Natural killer cell treated with Interleukin-12 subunit alpha and Interleukin-12 subunit beta and Interleukin-15 and Interleukin-18, amount 100 ng/mL, for 72 hours (primary cell): ENCODE data around the gene PDAP1. TPM values are rescaled to one million over a fixed set of nuclear protein-coding genes. Genes with fewer than 3 reads are reported as not detected.
"Not testable (repeated sequence)": the region's sequence is repeated elsewhere in the genome, so short reads cannot be mapped to it uniquely, and the experiment has no call there.

Experiments
- ATAC-seq, 2 donors: fragments of 150-1000 bp; cut with Tn5 transposase in 1 of 2; sonication (Bioruptor Pico), chemical (Tn5 transposase) in 1 of 2; 2 replicates each; pipeline ENCODE4 v1.10.0; 2021
- DNase-seq: peaks from one replicate; pipeline ENCODE4 v3.0.0; 2022; ENCODE audit warnings: low spot score
- H3K27ac Mint-ChIP-seq, 2 donors: 1 replicate in 1 of 2; 2 replicates in 1 of 2; pipeline ENCODE4 v1.8.0; 2022; ENCODE audit warnings: mixed read lengths in 2 of 2, mild to moderate bottlenecking in 1 of 2, moderate library complexity in 1 of 2
- H3K27me3 Mint-ChIP-seq, 2 donors: 1 replicate in 1 of 2; 2 replicates in 1 of 2; pipeline ENCODE4 v1.8.0; 2022; ENCODE audit warnings: mixed read lengths in 2 of 2
- H3K36me3 Mint-ChIP-seq: one replicate; pipeline ENCODE4 v1.8.0; 2022; ENCODE audit warnings: mixed read lengths
- H3K4me1 Mint-ChIP-seq, 2 donors: 1 replicate in 1 of 2; 2 replicates in 1 of 2; pipeline ENCODE4 v1.8.0; 2022; ENCODE audit warnings: low read depth in 2 of 2, mixed read lengths in 2 of 2, mild to moderate bottlenecking in 1 of 2
- H3K4me3 Mint-ChIP-seq: one replicate; pipeline ENCODE4 v1.8.0; 2022; ENCODE audit warnings: mixed read lengths
- H3K9me3 Mint-ChIP-seq: 2 replicates; pipeline ENCODE4 v1.8.0; 2022; ENCODE audit warnings: mixed read lengths
- total RNA-seq, 2 donors: library from RNA; stranded (reverse); gene quantifications; one replicate each; pipeline ENCODE4 v1.2.3, GENCODE V29; 2022

Gene PDAP1
- total RNA-seq, 2 donors from 2014 or later, result 114 to 145 TPM

- peak; percentile 97 for DNase-seq
- Mint-ChIP-seq H3K4me3 (peak within 1 kb of the TSS; percentile 98), H3K36me3 (peaks cover 8% of the 10 kb centered on the region), H3K27ac (peak within 1 kb of the TSS; percentile 88), H3K4me1 (peaks cover 20 to 29% of the 10 kb centered on the region in 2 donors), H3K9me3 (no peaks in the 10 kb centered on the region), H3K27me3 (no peaks in the 10 kb centered on the region)
- ATAC-seq, result peak; percentile 97 to 99
Measured at GRCh38 chr7:99438573-99439480, 30.4 kb upstream of the PDAP1 start, which contains the start of the genes CPSF4 and PTCD1. Gene CPSF4 (plus strand): TSS chr7:99438943. CDS start chr7:99439083, 140 bp downstream. Gene PTCD1 (minus strand): TSS chr7:99438798. CDS start chr7:99435242, 3,556 bp downstream.

- ATAC-seq, result peak; percentile 0 to 21
- peaks cover 17 to 26% of the 10 kb centered on the region in 2 donors for H3K4me1 Mint-ChIP-seq
- no peaks in the 10 kb centered on the region for H3K9me3 Mint-ChIP-seq
- H3K27ac Mint-ChIP-seq, result peak overlapping the region; percentile 88
- DNase-seq, result no peak
- peaks cover 4% of the 10 kb centered on the region for H3K36me3 Mint-ChIP-seq
- H3K27me3 Mint-ChIP-seq, result no peaks in the 10 kb centered on the region
- H3K4me3 Mint-ChIP-seq, result peak overlapping the region; percentile 98
Measured at GRCh38 chr7:99437946-99438572, 29.7 kb upstream of the PDAP1 start.

- ATAC-seq (no peak), DNase-seq (no peak)
- Mint-ChIP-seq H3K9me3 (no peaks in the 10 kb centered on the region), H3K27me3 (no peaks in the 10 kb centered on the region), H3K36me3 (no peaks in the 10 kb centered on the region), H3K4me3 (no peak overlapping the region), H3K27ac (peak overlapping the region in 1 of 2 donors; percentile 37), H3K4me1 (no peaks in the 10 kb centered on the region)
Measured at GRCh38 chr7:99433158-99433557, 24.8 kb upstream of the PDAP1 start.

DNA sequence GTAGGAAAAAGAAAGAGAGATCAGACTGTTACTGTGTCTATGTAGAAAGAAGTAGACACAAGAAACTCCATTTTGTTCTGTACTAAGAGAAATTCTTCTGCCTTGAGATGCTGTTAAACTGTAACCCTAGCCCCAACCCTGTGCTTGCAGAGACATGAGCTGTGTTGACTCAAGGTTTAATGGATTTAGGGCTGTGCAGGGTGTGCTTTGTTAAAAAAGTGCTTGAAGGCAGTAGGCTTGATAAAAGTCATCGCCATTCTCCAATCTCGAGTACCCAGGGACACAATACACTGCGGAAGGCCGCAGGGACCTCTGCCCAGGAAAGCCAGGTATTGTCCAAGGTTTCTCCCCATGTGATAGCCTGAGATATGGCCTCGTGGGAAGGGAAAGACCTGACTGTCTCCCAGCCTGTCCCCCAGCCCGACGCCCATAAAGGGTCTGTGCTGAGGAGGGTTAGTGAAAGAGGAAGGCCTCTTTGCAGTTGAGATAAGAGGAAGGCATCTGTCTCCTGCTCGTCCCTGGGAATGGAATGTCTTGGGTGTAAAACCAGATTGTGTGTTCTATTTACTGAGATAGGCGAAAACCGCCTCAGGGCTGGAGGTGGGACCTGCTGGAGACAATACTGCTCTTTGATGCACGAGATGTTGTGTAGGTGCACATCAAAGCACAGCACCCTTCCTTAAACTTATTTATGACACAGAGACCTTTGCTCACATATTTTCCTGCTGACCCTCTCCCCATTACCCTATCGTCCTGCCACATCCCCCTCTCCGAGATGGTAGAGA lies 23.6 kb upstream of the PDAP1 start:
- H3K27ac Mint-ChIP-seq, H3K4me3 Mint-ChIP-seq, ATAC-seq, DNase-seq, H3K4me1 Mint-ChIP-seq, H3K27me3 Mint-ChIP-seq, H3K9me3 Mint-ChIP-seq, H3K36me3 Mint-ChIP-seq: not testable (repeated sequence)

GRCh38 chr7:99429756-99430155 lies 21.4 kb upstream of the PDAP1 start:
- DNase-seq (no peak), ATAC-seq (peak; percentile 28 to 55)
- Mint-ChIP-seq H3K27me3 (no peaks in the 10 kb centered on the region), H3K36me3 (no peaks in the 10 kb centered on the region), H3K4me1 (no peaks in the 10 kb centered on the region), H3K27ac (no peak overlapping the region), H3K9me3 (no peaks in the 10 kb centered on the region), H3K4me3 (no peak overlapping the region)

DNA sequence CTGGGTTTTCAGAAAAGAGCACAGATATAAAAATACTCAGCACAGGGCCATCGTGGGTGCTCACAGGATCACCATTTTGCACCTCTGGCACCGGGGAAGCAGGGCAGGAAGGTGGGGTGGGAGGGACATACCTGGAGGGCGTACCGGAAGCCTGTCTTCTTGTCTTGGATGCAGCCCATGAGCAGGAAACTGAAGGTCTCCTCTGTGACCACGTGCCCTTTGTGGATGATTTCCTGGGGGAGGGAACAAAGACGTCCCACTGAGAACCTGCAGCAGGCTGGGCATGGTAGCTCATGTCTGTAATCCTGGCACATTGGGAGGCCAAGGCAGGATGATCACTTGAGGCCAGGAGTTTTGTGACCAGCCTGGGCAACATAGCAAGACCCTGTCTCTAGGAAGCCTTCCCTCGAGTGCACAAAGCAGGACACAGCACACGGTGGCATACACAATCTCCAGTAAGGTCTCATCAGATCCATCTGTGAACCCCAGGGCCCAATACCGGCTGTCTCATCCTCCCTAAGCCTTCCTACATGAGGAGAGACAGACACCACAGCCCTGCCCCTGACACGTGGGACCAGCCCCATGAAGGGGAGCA lies 20.7 kb upstream of the PDAP1 start:
- Mint-ChIP-seq H3K4me3 (no peak overlapping the region), H3K9me3 (no peaks in the 10 kb centered on the region), H3K4me1 (no peaks in the 10 kb centered on the region), H3K27me3 (no peaks in the 10 kb centered on the region), H3K36me3 (no peaks in the 10 kb centered on the region), H3K27ac (no peak overlapping the region)
- ATAC-seq (no peak), DNase-seq (no peak)

DNA sequence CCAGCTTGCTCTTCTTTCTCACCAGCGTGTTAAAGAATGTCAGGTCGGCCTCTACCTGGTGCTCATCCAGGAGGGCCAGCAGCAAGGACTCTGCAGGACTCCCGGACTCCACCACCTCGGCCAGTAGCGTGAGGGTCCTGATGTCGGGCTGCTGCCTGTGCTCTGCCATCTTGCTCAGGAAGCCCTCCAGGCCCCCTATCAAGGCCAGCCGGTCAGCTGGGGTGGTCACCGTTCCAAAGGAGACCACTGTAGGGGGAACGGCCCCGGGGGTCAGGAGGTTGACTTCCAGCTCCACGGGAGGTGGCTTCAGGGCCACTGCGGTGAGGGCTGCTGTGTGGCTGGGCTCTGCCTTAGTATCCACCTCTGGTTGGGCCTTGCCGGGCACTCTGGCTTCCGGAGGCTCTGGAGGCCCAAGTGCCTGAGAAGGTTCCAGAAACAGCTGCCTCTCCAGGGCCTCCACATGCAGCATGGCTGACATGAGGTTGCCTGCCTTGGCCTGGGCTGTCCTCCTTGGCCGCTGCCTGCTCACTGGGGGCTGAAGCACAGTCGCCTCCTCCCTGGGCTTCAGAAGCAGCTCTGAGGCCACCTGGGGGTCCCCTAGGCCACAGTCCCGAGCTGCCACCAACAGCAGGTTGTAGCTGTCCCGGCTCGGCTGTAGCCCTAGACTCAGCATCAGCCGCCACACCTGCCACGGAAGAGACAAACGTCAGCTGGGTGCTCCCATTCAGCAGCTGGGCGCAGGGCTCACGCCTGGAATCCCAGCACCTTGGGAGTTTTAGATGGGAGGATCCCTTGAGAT lies 16.7 kb upstream of the PDAP1 start:
- Mint-ChIP-seq H3K4me3 (no peak overlapping the region), H3K36me3 (no peaks in the 10 kb centered on the region), H3K27me3 (no peaks in the 10 kb centered on the region), H3K27ac (no peak overlapping the region), H3K9me3 (no peaks in the 10 kb centered on the region), H3K4me1 (no peaks in the 10 kb centered on the region)
- DNase-seq, result no peak
- peak; percentile 21 to 26 for ATAC-seq

GRCh38 chr7:99422625-99423024 lies 14.2 kb upstream of the PDAP1 start:
- Mint-ChIP-seq H3K27me3 (no peaks in the 10 kb centered on the region), H3K36me3 (peaks cover 5% of the 10 kb centered on the region), H3K4me3 (no peak overlapping the region), H3K9me3 (no peaks in the 10 kb centered on the region), H3K4me1 (peaks cover 0 to under 1% of the 10 kb centered on the region in 2 donors), H3K27ac (no peak overlapping the region)
- DNase-seq (no peak), ATAC-seq (no peak)

GRCh38 chr7:99422186-99422585 lies 13.8 kb upstream of the PDAP1 start:
- no peak for ATAC-seq
- peaks cover 5% of the 10 kb centered on the region for H3K36me3 Mint-ChIP-seq
- no peak for DNase-seq
- H3K9me3 Mint-ChIP-seq, result no peaks in the 10 kb centered on the region
- H3K4me3 Mint-ChIP-seq, result no peak overlapping the region
- H3K27ac Mint-ChIP-seq, result no peak overlapping the region
- peaks cover 0 to 4% of the 10 kb centered on the region in 2 donors for H3K4me1 Mint-ChIP-seq
- no peaks in the 10 kb centered on the region for H3K27me3 Mint-ChIP-seq

DNA sequence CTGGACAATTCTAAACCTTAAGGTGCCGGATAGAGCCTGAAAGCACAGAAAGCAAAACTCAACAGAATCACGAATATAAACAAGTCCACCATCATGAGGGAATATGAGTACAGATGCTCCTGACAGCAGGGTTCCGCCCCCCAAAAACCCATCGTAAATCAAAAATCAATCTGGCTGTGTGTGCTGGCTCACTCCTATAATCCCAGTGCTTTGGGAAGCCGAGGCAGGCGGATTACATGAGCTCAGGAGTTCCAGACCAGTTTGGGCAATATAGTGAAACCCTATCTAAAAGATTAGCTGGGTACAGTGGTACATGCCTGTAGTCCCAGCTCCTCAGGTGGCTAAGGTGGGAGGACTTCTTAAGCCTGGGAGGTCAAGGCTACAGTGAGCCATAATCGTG lies 12.6 kb upstream of the PDAP1 start:
- H3K36me3 Mint-ChIP-seq, result peaks cover 8% of the 10 kb centered on the region
- H3K4me3 Mint-ChIP-seq, result no peak overlapping the region
- no peak overlapping the region for H3K27ac Mint-ChIP-seq

GRCh38 chr7:99420213-99420612 lies 11.8 kb upstream of the PDAP1 start:
- Mint-ChIP-seq H3K36me3 (peaks cover 12% of the 10 kb centered on the region), H3K4me1 (peaks cover under 1 to 7% of the 10 kb centered on the region in 2 donors), H3K27ac (no peak overlapping the region), H3K27me3 (no peaks in the 10 kb centered on the region), H3K9me3 (no peaks in the 10 kb centered on the region), H3K4me3 (no peak overlapping the region)
- no peak for ATAC-seq
- no peak for DNase-seq

More for the DNA sequence above, 12.6 kb upstream of the PDAP1 start:
- Mint-ChIP-seq H3K9me3 (no peaks in the 10 kb centered on the region), H3K4me1 (peaks cover 0 to 6% of the 10 kb centered on the region in 2 donors), H3K27me3 (no peaks in the 10 kb centered on the region)
- DNase-seq, result no peak
- no peak for ATAC-seq

DNA sequence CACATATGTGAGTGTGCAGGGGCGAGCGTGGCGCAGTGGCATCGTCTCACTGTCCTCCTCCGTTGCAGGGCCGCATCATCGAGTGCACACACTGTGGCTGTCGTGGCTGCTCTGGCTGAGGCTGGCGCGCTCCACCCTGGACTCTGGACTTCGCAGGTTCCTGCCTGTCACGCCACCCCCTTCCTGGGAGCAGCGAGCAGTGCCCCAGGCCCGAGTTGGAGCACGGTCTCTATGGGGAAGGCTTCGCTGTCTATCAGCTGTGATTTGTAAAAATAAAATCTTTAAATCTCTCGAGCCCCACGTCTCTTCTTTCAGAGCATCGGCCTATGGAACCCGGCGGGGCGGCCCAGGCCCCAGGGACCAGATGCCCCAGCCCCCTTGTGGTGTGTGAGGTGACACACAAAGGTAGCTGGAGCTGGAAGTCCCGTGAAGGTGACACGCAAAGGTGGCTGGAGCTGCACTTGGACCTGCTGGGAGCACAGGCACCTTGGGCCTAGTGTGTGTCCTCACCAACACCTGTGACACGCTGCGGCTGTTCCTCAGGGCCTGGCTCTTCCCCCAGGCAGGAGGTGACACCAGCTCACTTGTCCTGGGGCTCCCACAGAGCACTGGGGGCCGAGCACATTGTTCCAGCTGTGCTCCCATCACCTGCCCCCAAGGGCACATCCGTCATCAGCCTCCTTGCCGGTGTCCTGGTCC lies 11.1 kb upstream of the PDAP1 start:
- Mint-ChIP-seq H3K4me1 (peaks cover 7 to 13% of the 10 kb centered on the region in 2 donors), H3K27ac (no peak overlapping the region), H3K36me3 (peaks cover 18% of the 10 kb centered on the region), H3K27me3 (no peaks in the 10 kb centered on the region), H3K9me3 (no peaks in the 10 kb centered on the region), H3K4me3 (no peak overlapping the region)
- DNase-seq (no peak), ATAC-seq (peak in 1 of 2 donors; percentile 17)
